ENCODE results near the gene CHD6. TPM values are rescaled to one million over a fixed set of nuclear protein-coding genes. Genes with fewer than 3 reads are reported as not detected.
"Not testable (repeated sequence)": the region's sequence is repeated elsewhere in the genome, so short reads cannot be mapped to it uniquely, and the experiment has no call there.

The CHD6 gene
- total RNA-seq, 1 donor from 2014 or later = 26.7 TPM

GRCh38 chr20:41547221-41547620 is 71.0 kb downstream of the CHD6 start:
- no peak for DNase-seq (ENCODE audit: low spot score)

GRCh38 chr20:41546535-41546934 is 71.6 kb downstream of the CHD6 start:
- no peak for DNase-seq (ENCODE audit: low spot score)

- no peak for DNase-seq (ENCODE audit: low spot score)
Observed at GRCh38 chr20:41544472-41544871, 73.7 kb downstream of the CHD6 start.

GRCh38 chr20:41540918-41541317 is 77.3 kb downstream of the CHD6 start:
- DNase-seq (ENCODE audit: low spot score) = peak; percentile 38

- no peak for DNase-seq (ENCODE audit: low spot score)
Observed at GRCh38 chr20:41540459-41540858, 77.7 kb downstream of the CHD6 start.

- DNase-seq (ENCODE audit: low spot score) = no peak
Observed at GRCh38 chr20:41538810-41539596, 79.2 kb downstream of the CHD6 start.

- DNase-seq (ENCODE audit: low spot score) = no peak
Observed at GRCh38 chr20:41537865-41538264, 80.3 kb downstream of the CHD6 start.

GRCh38 chr20:41535551-41535950 is 82.6 kb downstream of the CHD6 start:
- not testable (repeated sequence) for DNase-seq (ENCODE audit: low spot score)

- peak; percentile 14 for DNase-seq (ENCODE audit: low spot score)
Observed at GRCh38 chr20:41534842-41535241, 83.3 kb downstream of the CHD6 start.

- DNase-seq (ENCODE audit: low spot score) = no peak
Observed at GRCh38 chr20:41534170-41534569, 84.0 kb downstream of the CHD6 start.

GRCh38 chr20:41533537-41534136 is 84.5 kb downstream of the CHD6 start:
- DNase-seq (ENCODE audit: low spot score) = no peak

- no peak for DNase-seq (ENCODE audit: low spot score)
Observed at GRCh38 chr20:41532935-41533334, 85.2 kb downstream of the CHD6 start.

GRCh38 chr20:41531518-41532275 is 86.5 kb downstream of the CHD6 start:
- DNase-seq (ENCODE audit: low spot score) = no peak

- DNase-seq (ENCODE audit: low spot score) = no peak
Observed at GRCh38 chr20:41530923-41531322, 87.3 kb downstream of the CHD6 start.

GRCh38 chr20:41526327-41526726 is 91.8 kb downstream of the CHD6 start:
- no peak for DNase-seq (ENCODE audit: low spot score)

GRCh38 chr20:41524980-41525613 is 93.1 kb downstream of the CHD6 start:
- DNase-seq (ENCODE audit: low spot score) = peak; percentile 38

GRCh38 chr20:41523857-41524256 is 94.3 kb downstream of the CHD6 start:
- no peak for DNase-seq (ENCODE audit: low spot score)

GRCh38 chr20:41513829-41514228 is 104.3 kb downstream of the CHD6 start:
- no peak for DNase-seq (ENCODE audit: low spot score)

GRCh38 chr20:41512624-41513023 is 105.6 kb downstream of the CHD6 start:
- DNase-seq (ENCODE audit: low spot score) = no peak

GRCh38 chr20:41510847-41511450 is 107.2 kb downstream of the CHD6 start:
- peak; percentile 32 for DNase-seq (ENCODE audit: low spot score)

- DNase-seq (ENCODE audit: low spot score) = no peak
Observed at GRCh38 chr20:41510224-41510623, 108.0 kb downstream of the CHD6 start.

Data from umbilical cord (tissue), 2 donors.